Activated gamma-delta T cell treated with Interleukin-2 at 50 U/mL for 16 hours (primary cell): Measurements from ENCODE around the gene TTLL11.

Experiments used
- DNase-seq: peaks from one replicate; pipeline ENCODE4 v3.0.0-alpha.2; 2020

TTLL11 gene

GRCh38 chr9:121841771-121842611 is 251.1 kb downstream of the TTLL11 start:
- DNase-seq: no peak

GRCh38 chr9:121840838-121841760 is 252.0 kb downstream of the TTLL11 start:
- DNase-seq: no peak

GRCh38 chr9:121839726-121840500 is 253.2 kb downstream of the TTLL11 start:
- DNase-seq: no peak

DNA sequence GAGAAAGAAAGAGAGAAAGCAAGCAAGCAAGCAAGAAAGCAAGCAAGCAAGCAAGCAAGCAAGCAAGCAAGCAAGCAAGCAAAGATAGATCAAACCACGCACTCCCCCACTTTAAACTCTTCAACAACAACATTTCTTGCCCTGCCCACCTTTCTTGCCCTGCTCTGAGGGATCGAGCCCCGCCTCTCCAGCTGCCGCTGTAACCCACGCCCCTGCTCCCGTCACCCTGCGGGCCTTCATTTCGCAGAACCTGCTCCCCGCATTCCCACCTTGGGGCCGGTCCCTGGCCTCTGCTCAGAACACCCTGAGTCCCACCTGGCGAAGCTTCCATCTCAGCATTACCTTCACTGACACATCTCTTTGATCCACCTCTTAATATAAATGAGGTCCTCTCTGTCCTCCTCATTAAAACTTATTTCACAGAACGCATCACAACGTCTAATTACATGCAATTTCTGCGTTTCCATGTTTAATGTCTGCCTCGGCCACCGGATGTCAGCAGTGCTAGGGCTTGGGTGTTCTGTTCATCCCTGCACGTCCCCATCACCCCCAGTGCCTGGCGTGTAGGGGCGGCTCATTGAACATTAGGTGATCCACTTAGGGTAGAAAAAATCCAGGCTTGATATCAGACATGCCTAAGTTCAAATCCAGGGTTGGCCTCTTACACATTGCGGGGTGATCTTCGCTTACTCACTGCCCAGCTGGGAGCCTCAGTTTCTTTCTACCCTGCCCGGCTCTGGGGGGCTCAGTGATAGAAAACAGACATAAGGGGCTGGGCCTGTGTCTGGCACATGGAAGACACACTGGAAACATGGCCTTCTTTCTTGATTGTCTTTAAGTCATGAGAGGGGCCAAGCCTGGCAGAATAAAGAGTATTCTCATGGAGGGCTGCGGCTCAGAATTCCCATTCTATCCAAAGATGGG is 254.1 kb downstream of the TTLL11 start:
- DNase-seq: no peak

DNA sequence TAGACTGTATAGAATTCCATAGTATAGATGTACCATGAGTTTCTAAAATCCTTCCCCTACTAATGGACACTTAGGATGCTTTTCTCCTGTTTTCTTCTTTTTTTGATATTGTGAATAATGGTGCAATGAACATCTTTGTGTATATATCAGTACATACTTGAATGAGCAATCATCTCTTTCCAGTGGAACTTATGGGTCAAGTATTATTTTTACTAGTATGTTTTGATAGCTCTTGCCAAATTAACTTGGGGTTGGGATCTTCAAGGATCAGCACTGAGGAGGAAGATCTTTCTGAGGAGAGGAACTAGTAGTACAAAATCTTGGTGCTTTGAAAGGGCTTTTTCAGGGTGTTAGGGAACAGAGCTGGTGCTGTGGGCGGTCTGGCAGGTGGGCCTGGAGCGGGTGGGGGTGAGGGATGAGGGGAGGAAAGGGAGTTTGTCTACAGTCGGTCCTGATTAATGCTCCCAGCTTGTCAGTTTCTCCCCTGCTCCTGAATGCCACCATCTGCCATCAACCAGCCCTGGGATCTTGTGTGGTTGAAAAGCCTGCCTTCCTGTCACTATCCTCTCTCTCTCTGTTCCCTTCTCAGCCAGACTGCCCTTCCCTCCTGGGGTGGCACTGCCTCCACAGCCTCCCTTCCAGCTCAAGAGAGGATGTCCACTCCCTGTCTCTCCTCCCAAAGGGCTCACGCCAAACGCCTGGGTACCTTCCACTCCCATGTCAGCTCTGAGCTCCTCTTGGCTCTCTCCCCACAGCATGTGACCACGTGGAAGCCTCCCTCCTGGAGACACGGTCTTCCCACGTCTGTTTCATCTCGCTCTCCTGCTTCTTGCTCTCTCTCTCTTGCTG is 255.8 kb downstream of the TTLL11 start:
- no peak for DNase-seq

GRCh38 chr9:121836366-121836885 is 256.7 kb downstream of the TTLL11 start:
- no peak for DNase-seq

DNA sequence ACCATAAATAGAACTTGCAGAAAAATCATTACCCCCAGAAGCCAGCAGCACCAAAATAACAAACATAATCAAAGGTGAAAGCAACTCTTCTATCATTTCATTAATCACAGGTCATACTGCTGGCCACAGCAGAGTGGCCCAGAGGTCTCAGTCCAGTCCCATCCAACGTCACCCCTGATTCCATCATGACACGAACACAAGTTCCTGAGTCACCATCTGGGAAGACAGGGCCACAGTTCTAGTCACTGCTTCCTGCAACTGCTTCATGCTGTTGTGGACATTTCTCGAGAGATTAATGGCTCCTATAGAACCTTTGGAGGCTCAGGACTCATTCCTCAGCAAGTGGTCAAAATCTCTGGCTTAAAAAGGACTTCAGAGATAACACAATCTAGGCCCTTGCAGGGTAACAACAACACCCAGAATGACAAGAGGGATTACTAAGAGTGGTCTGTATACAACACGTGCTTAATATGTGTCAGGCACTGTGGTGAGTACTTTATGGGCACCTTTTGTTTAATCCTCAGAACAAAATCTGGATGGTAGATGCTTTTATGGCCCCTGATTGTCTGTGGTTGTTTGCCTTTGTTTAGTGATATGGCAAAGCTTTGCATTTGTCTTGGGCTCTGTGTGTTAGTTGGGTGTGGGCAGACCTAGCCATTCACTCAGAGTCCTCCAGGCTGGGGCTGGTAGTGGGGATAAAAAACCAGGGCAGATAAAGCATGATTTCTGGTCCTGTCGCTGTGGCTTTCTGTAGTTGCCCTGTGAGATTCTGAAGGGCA is 257.3 kb downstream of the TTLL11 start:
- no peak for DNase-seq

DNA sequence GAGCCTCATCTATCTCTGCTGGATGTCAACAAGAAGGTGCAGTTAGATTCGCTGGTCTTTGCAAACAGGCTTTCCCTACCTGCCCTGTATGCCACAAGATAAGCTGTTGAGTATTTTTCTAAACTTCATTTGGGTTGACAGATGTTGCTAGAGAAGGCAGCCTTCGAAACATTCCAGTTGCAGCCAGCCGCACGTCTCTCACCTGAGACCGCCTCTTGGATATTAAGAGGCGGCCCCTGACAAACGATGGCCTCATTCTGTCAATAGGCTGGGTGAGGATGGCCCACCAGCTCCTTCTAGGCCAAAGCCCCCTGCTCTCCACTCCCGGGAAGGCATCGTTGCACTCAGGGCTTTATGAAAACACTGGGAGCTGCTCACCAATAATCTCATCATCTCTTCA is 260.0 kb downstream of the TTLL11 start:
- no peak for DNase-seq

DNA sequence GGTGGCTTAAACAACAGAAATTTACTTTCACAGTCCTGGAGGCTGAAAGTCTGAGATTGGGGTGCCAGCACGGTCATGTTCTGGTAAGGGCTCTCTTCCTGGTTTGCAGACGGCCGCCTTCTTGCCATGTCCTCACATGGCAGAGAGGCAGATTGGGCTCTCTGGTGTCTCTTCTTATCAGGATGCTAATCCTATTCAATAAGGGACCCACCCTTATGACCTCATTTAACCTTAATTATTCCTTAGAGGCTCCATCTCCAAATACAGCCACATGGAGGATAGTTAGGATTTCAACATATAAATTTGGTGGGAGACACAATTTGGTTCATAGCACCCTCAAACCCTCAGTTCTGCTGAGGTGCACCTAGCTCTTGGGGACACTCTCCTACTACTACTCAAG is 261.2 kb downstream of the TTLL11 start:
- DNase-seq: no peak

GRCh38 chr9:121830441-121831140 is 262.5 kb downstream of the TTLL11 start:
- DNase-seq: no peak

- DNase-seq: no peak
Observed at GRCh38 chr9:121827251-121827967, 265.7 kb downstream of the TTLL11 start.

- DNase-seq: no peak
Observed at GRCh38 chr9:121826711-121827110, 266.4 kb downstream of the TTLL11 start.

DNA sequence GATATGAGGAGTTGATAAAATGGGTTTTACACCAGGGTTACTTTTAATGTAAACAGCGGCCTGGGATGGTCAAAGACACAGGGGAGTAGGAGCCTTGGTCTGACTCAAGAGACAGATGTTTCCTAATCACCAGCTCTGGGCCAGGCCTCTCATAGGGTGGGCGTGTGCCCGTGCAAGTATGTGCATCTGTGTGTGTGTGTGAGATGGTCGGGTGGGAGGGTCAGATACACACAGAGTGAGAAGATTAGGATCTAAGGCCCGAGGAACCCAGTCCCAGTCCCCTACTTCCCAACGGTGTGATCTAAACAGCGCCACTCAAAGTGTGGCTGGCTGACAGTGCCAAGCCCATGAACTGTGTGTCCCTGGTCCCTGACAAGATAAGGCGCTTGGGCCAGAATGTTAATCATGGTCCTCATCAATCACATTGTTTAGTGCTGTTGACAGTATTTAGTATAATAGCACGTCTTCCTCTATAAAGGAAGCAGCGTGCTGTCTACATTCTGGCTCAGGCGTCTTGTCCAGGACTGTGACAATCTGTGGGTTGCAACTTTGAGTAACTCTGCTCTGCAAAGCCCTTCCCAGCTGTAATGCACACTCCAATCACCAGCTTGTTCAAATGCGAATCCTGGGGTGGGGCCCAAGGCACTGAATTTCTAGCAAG is 267.9 kb downstream of the TTLL11 start:
- no peak for DNase-seq

DNA sequence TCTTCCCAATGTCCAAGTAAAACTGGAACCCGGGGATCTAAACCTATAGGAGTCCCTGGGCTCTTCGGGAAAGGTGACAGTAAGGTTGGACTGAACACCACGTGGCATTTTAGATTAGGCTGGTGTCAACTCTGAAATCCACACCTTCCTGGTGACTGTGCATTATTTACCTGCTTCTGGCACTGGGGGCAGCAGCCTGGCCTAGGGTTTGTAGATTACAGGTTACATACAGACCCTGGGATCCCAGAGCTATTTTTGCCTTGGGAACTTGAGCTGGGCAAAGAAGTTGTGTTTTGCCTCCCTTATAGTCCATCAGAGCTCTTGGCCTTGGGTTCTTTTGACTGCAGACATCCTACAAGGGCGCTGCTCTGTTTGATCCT is 268.5 kb downstream of the TTLL11 start:
- no peak for DNase-seq

- no peak for DNase-seq
Observed at GRCh38 chr9:121823451-121824169, 269.5 kb downstream of the TTLL11 start.

DNA sequence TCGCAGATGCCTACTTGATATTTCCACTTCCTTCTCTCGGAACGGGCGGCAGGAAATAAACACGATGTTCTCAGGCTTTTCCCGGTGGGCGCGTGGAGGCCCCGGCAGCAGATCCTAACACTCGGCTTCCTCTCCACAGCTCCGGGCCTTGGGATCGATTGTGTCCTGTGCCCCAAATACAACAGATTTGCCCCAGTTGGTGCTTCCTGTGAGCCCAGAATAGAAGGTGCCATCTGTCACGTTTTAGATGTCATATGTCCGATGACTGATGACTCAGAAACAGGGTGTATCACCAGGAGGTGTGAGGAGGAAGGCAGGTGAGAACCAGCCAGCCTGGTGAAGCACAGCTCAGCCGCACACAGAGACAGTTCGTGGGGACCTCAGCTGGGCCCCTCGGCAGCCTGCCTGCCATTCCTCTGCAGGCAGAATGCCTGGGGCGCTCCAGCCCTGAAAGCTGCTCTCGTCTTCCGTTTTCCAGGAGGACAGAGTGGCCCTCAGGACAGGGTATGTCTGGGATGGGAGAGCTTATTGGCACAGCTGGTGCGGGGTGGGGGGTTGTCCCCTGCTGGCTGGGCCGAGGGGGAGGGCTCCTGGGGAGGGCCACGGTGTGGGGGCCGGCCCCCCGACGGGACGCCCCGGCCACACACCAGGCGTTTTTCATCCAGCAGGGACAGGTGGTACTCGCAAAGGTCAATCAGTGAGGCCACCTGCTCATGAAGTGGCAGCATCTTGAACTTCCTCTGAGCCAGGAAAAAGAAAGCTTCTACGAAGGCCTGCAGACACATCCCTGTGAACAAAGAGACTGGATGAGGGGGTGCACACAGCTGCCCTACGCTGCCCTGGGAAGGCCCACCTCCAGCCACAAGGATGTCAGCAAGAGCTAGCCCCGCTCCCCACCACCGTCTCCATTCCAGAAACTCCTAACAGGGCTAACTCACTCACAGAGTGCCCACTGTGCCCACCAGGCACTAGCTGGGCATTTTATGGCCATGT is 270.7 kb downstream of the TTLL11 start:
- DNase-seq: no peak
